HFF-Myc (cell line): ENCODE measurements around the gene TNNI3K.

Experiments
- DNase-seq: peaks from one replicate; pipeline ENCODE4 v3.0.0-alpha.2; 2011; ENCODE audit warnings: low read depth; ENCODE audit errors: extremely low read depth
- H3K4me3 ChIP-seq: replicated peaks from 2 replicates; pipeline ENCODE4 v1.5.1; 2011; ENCODE audit warnings: low read depth, mild to moderate bottlenecking, control low read depth, low read length
- CTCF ChIP-seq: IDR thresholded peaks from 2 replicates; pipeline ENCODE4 v1.5.1; 2012; ENCODE audit warnings: mild to moderate bottlenecking, low read depth, low read length, control low read depth; ENCODE audit errors: missing control alignments

Gene TNNI3K

DNA sequence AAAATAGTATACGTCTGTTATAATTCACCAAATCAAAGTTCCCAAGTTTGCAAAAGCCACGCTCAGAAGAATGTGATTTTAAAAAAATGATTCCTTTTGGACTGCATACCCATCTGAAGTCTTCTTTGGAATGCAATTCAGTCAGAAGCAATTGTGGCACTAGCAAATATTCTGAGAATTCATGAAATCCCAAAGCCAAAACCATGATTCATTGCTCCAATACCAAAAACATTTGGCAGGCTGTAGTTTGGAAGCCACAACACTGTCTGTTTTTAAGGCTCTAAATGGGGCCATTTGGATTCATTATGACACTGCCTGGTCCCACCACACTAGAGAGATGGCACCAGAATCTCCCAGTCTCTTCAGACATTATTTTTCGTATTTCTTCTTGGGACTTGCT, 299.1 kb downstream of the TNNI3K start:
- no peak for TF ChIP-seq CTCF
- no peak for DNase-seq
- H3K4me3 ChIP-seq, result no peak overlapping the region

DNA sequence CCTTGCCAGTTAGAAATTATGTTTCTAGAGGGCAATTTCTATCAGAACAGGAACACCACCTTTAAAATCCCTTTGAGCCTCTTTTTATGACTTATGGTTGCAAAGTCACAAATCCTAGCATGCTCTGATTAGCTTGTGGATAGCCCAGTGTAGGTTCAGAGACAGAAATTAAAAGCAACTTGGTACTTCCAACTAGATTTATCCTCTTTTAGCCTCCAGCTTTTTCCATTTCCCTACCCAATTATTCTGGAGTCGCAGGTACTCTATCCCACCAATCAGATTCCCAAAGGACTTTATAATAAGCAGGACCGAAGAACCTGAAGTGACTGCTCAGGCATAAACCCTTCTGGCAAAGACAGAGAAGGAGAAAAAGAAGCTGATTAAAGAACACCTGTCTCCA, 310.6 kb downstream of the TNNI3K start:
- no peak overlapping the region for H3K4me3 ChIP-seq
- no peak for DNase-seq
- TF ChIP-seq CTCF, result no peak

DNA sequence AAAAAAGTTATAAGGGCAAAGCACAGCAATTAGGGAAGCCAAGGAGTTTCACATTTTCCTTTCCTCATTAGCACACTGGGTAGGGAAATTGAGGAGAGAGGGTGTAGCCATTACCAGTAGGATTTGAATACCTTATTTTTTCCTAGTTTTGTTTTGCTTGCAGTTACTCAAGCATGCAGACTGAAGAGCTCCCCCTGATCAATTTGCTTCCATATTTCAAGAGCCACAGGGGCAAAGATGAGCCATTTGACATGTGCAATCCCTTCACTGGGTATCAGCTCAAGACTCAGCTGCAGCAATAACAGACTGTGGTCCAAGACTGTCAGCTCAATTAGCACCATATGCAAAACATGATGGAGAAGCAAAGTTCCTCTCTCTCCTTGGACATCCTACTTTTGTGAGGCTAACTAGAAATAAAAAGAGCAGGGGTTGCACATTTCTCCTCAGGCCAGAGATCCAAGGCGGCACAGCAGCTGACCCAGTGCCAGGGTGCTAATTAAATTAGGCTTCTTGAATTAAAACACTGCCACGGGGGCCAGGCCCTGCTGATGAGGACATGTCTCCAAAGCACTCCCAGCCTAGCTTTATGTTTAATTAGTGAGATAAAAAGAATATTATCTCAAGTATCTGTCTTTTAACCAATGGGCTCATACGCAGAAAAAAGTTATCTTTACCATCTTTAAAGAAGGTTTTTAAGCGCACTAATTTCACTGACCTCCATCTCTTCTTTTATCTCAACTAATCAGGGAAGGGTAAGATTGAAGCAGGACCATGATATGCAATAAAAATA, 314.0 kb downstream of the TNNI3K start:
- no peak for TF ChIP-seq CTCF
- no peak for DNase-seq
- H3K4me3 ChIP-seq, result no peak overlapping the region

- TF ChIP-seq CTCF, result no peak
- H3K4me3 ChIP-seq, result no peak overlapping the region
- DNase-seq, result no peak
Observed at GRCh38 chr1:74549932-74550331, 314.7 kb downstream of the TNNI3K start.

GRCh38 chr1:74570797-74571492, 335.8 kb downstream of the TNNI3K start:
- no peak overlapping the region for H3K4me3 ChIP-seq
- TF ChIP-seq CTCF, result no peak
- no peak for DNase-seq

DNA sequence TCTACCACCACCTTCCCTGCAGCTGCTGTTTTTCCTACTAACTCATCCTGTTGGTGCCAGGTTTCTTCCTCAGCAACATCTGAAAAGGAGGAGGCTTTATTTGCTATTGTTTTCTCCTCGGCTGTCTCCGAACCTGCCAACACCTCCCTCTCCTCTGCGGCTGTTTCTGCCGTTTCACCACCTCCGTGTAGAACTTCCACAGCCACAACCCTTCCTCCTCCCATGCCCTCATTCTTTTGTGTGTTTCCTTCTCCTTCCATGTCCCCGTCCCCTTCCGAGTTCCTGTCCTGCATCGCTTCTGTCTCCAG, 336.3 kb downstream of the TNNI3K start:
- H3K4me3 ChIP-seq, result no peak overlapping the region
- no peak for TF ChIP-seq CTCF
- DNase-seq, result no peak

DNA sequence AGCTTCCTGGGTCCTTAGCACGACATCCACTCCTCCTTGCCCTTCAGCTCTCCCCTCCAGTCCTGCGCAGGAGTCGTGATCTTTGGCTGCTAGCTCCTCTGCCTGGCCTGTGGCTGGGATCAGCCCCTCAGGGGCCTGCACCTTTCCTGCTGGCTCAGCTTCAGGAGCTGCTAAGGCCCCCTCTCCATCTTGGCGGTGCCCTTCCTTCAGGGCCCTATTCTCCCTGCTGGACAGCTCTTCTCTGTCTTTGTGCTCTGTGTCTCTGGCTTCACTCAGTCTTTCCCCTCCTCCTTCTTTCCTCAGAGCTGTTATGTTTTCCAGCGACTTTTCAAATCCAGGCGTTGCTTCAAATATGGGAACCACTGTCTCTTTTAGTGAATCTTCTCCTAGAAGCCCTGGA, 336.7 kb downstream of the TNNI3K start:
- H3K4me3 ChIP-seq, result no peak overlapping the region
- no peak for TF ChIP-seq CTCF
- no peak for DNase-seq
